ENCODE results near the gene GRK5.

GRCh38 chr10:119445311-119445934 lies 238.1 kb downstream of the GRK5 start:
- TF ChIP-seq POLR2A (IDR thresholded peaks at IDR 0.05; ENCODE audit: low read depth, low read length) (no peak), POLR2AphosphoS5 (IDR thresholded peaks at IDR 0.05; ENCODE audit: low read depth, low read length) (no peak)
